A673 (cell line): ENCODE measurements around the gene EFCAB8.

Experiments
- CTCF ChIP-seq: fragments of 300-800, 200-600 bp; sonication (generic); conservative IDR thresholded peaks from 2 replicates; pipeline ENCODE4 v1.5.1; 2017; ENCODE audit warnings: low read depth, mild to moderate bottlenecking, antibody characterized with exemption, low read length, moderate library complexity, mixed read lengths
- EZH2 ChIP-seq: fragments of 200-600 bp; sonication (generic); IDR thresholded peaks from 2 replicates; pipeline ENCODE4 v1.6.1; 2017; ENCODE audit warnings: borderline replicate concordance, low read depth, mild to moderate bottlenecking, mixed read lengths, antibody characterized with exemption, low read length; ENCODE audit not compliant: poor library complexity, severe bottlenecking

DNA sequence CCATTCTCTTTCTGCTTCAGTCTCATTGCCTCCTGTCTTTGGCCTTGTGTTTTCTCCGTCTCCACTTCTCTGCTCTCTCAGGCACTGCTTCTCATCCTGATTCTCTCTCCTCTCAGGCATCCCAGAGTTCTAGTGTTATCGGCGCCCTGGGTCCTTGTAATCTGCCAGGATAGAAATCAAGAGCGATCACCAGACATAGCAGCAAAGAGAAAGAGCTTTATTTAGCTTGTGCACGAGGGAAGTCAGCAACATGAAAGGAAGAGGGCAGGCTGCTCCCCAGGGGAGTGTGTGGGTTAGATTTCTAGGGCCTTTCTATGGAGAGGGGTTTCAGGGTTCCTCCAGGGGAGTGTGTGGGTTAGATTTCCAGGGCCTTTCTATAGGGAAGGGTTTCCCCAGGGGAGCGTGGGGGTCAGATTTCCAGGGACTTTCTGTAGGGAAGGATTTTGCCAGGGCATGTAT is 113.0 kb downstream of the EFCAB8 start:
- TF ChIP-seq CTCF (no peak), EZH2 (no peak)
